Transverse colon (tissue), 4 donors: ENCODE data around the gene CCNY. TPM values are rescaled to one million over a fixed set of nuclear protein-coding genes. Genes with fewer than 3 reads are reported as not detected.

Experiments
- DNase-seq: peaks from one replicate; pipeline ENCODE4 v3.0.0-alpha.2; 2019
- H3K27ac ChIP-seq, 4 donors: fragments of 200-600 bp; sonication (generic); 2 replicates each; pipeline ENCODE4 v1.5.1; 2016 to 2018; ENCODE audit warnings: inconsistent platforms in 4 of 4
- H3K27me3 ChIP-seq: fragments of 200-600 bp; sonication (generic); 2 replicates; pipeline ENCODE4 v1.5.1; 2017; ENCODE audit warnings: inconsistent platforms
- H3K36me3 ChIP-seq, 4 donors: fragments of 200-600 bp; sonication (generic); 2 replicates each; pipeline ENCODE4 v1.5.1; 2017 to 2019; ENCODE audit warnings: inconsistent platforms in 4 of 4
- H3K4me1 ChIP-seq, 4 donors: fragments of 200-600 bp; sonication (generic); 2 replicates each; pipeline ENCODE4 v1.5.1; 2017 to 2020; ENCODE audit warnings: inconsistent platforms in 4 of 4
- H3K4me3 ChIP-seq, 4 donors: fragments of 200-600 bp; sonication (generic); 1 replicate in 1 of 4; 2 replicates in 3 of 4; pipeline versions ENCODE4 v1.5.1 to v1.6.1; 2017 to 2019; ENCODE audit warnings: inconsistent platforms in 4 of 4
- H3K9me3 ChIP-seq, 2 donors: fragments of 200-600 bp; sonication (generic); 2 replicates each; pipeline ENCODE4 v1.5.1; 2017 to 2019; ENCODE audit warnings: inconsistent platforms in 2 of 2
- CTCF ChIP-seq, 5 experiments: fragments of 200-600 bp in 3 of 5; fragments of 450-650 bp in 2 of 5; sonication (generic) in 3 of 5; IDR thresholded peaks; 1 replicate in 2 of 5; 2 replicates in 3 of 5; pipeline ENCODE4 v1.5.1; 2016 to 2017; ENCODE audit warnings: antibody characterized with exemption in 5 of 5, inconsistent platforms in 3 of 5, mild to moderate bottlenecking in 2 of 5, moderate library complexity in 1 of 5
- EP300 ChIP-seq: sonication (generic); formaldehyde crosslinking; IDR thresholded peaks from one replicate; pipeline ENCODE4 v1.6.1; 2017; ENCODE audit warnings: antibody characterized with exemption, low read depth
- POLR2A ChIP-seq: fragments of 450-650 bp; IDR thresholded peaks from one replicate; pipeline ENCODE4 v1.6.1; 2016; ENCODE audit warnings: antibody characterized with exemption, mild to moderate bottlenecking, moderate library complexity
- POLR2AphosphoS5 ChIP-seq, 3 donors: sonication (generic); formaldehyde crosslinking; IDR thresholded peaks; one replicate each; pipeline ENCODE4 v1.6.1; 2016; ENCODE audit warnings: antibody characterized with exemption in 3 of 3
- WGBS, 2 donors: methylation state at CpG; one replicate each; pipeline ENCODE4 v1.1.5; 2018; ENCODE audit warnings: low coverage in 1 of 2; 5-methylcytosine and 5-hydroxymethylcytosine counted together
- in situ Hi-C, 4 donors: fragments of 200-750 bp; cut with MboI; loops; one replicate each; pipeline versions ENCODE4 v1.15.0 to v1.15.1; 2017; ENCODE audit warnings: low sequenced_read_pairs in 3 of 4, low pct_ligation_motif_present in 1 of 4, low pct_unique_long_range_greater_than_20kb in 1 of 4
- intact Hi-C: fragments of 100-400 bp; cut with DNase I; formaldehyde crosslinking; loops from one replicate; pipeline ENCODE4 v1.15.1; 2023; ENCODE audit warnings: low total_unique reads
- total RNA-seq, 4 donors: library from RNA; depleted of rRNA; stranded (reverse); fragments of >200 nt; gene quantifications; one replicate each; pipeline ENCODE4 v1.1.0, GENCODE V29; 2016

Gene CCNY
- 10 to 100 TPM; 19.5 to 53.9 (median 41.4) TPM for total RNA-seq

DNA sequence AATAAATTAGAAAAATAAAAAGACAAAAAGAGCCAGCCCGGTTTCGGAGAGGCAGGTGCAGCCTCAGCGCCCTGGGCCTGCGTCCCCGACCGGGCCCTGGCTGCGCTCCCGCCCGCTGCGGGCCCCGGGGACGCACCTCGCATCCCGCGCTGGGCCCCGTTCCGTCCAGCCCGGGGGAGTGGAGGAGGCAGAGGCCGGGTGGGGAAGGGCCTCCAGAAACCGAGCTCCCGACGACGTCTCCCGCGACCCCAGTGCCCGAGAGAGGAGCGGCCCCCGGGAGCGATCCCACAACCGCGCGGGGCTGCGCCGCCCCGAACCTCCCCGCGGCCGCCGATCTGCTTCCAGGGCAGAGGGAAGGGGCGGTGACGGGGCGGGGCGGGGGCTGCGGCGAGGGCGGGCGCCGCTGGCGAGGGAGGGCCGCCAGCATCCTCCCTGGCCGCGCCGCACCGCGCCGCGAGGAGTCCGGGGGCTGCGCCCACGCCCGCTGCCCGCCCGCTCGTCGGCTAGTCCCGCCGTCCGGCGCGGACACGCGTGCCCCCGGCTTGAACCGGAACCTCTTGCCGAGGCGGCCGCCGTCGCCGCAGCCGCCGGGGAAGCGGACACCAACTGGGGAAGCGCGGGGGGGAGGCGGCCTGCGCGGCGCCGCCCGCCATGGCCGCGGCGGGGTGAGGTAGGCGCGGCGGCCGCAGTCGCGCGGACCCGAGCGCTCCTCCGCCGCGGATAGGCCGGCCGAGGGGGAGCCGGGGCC lies at the start of gene CCNY:
Gene CCNY (plus strand): TSS at position 426 of the 748 bp plus-strand sequence. CDS start 545 bp downstream, outside the sequence.
- Histone ChIP-seq H3K27me3 (no peaks in the 10 kb centered on the region), H3K9me3 (no peaks in the 10 kb centered on the region), H3K4me3 (peak within 1 kb of the TSS; percentile 87 to 99 (median 94)), H3K27ac (peak within 1 kb of the TSS; percentile 90 to 95 (median 92)), H3K36me3 (no peaks in the 10 kb centered on the region), H3K4me1 (peaks cover 31 to 56% (median 37%) of the 10 kb centered on the region in 4 donors)
- DNase-seq = peak; percentile 85
- 1% methylated on average over 30 of the region's 109 CpGs; no CpG with 5 or more reads in 1 of the 2 donors for WGBS, 2 donors
- TF ChIP-seq POLR2AphosphoS5 (IDR thresholded peaks at IDR 0.05) (peak; percentile 79 to 86 (median 81)), CTCF (IDR thresholded peaks at IDR 0.05) (no peak), POLR2A (peak; percentile 73), EP300 (no peak)
- intact Hi-C loops = no loop called here
- in situ Hi-C loops = no loop called here

DNA sequence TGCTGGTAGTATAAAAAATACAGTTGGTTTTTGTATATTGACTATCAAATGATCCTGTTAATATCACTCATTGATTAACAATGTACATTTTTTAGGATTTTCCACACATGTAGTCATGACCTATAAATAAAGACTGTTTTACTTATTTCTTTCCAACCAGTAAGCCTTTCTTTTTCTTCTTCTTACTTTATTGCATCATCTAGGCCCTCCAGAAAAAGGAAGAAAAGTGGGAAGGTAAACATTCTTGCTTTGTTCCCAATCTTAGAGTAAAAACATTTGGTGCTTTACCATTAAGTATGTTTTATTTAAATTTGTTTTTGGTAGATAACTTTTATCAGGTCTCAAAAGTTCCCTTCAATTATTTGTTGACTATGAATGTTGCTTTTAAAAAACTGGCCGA lies 47.1 kb upstream of the CCNY start:
- no peaks in the 10 kb centered on the region for H3K9me3 ChIP-seq
- TF ChIP-seq POLR2AphosphoS5 (IDR thresholded peaks at IDR 0.05) (no peak), POLR2A (no peak), EP300 (no peak), CTCF (IDR thresholded peaks at IDR 0.05) (no peak)
- no peaks in the 10 kb centered on the region for H3K27me3 ChIP-seq
- H3K4me1 ChIP-seq = no peaks in the 10 kb centered on the region
- no peak overlapping the region for H3K4me3 ChIP-seq
- H3K27ac ChIP-seq = no peak overlapping the region
- intact Hi-C loops = no loop called here
- no peak for DNase-seq
- in situ Hi-C loops = no loop called here
- 77 to 80% methylated on average over 1 of the region's 1 CpG for WGBS, 2 donors
- H3K36me3 ChIP-seq = no peaks in the 10 kb centered on the region

GRCh38 chr10:35294506-35294905 lies 41.8 kb upstream of the CCNY start:
- Histone ChIP-seq H3K4me3 (no peak overlapping the region), H3K36me3 (no peaks in the 10 kb centered on the region), H3K27me3 (no peaks in the 10 kb centered on the region), H3K27ac (no peak overlapping the region), H3K9me3 (no peaks in the 10 kb centered on the region), H3K4me1 (no peaks in the 10 kb centered on the region)
- intact Hi-C loops (no loop called here), in situ Hi-C loops (no loop called here)
- WGBS, 2 donors = 89% methylated on average over 1 of the region's 1 CpG; no CpG with 5 or more reads in 1 of the 2 donors
- TF ChIP-seq CTCF (IDR thresholded peaks at IDR 0.05) = no peak
- TF ChIP-seq EP300 = no peak
- TF ChIP-seq POLR2AphosphoS5 (IDR thresholded peaks at IDR 0.05) = no peak
- TF ChIP-seq POLR2A = no peak
- no peak for DNase-seq

GRCh38 chr10:35299016-35299415 lies 37.3 kb upstream of the CCNY start:
- Histone ChIP-seq H3K27me3 (no peaks in the 10 kb centered on the region), H3K27ac (no peak overlapping the region), H3K4me1 (no peaks in the 10 kb centered on the region), H3K4me3 (no peak overlapping the region), H3K36me3 (no peaks in the 10 kb centered on the region), H3K9me3 (no peaks in the 10 kb centered on the region)
- in situ Hi-C loops = no loop called here
- 51% methylated on average over 2 to 3 of the region's 3 CpGs for WGBS, 2 donors
- no peak for DNase-seq
- TF ChIP-seq POLR2A = no peak
- no peak for TF ChIP-seq CTCF (IDR thresholded peaks at IDR 0.05)
- TF ChIP-seq POLR2AphosphoS5 (IDR thresholded peaks at IDR 0.05) = no peak
- no peak for TF ChIP-seq EP300
- intact Hi-C loops = no loop called here
